ENCODE results near the gene PRM1.

GRCh38 chr16:11250091-11250785 lies 30.9 kb downstream of the PRM1 start:
- TF ChIP-seq ARNT (IDR thresholded peaks at IDR 0.05) = no peak
- no peak for TF ChIP-seq NFRKB (IDR thresholded peaks at IDR 0.05)
- no peak for TF ChIP-seq CTBP1 (IDR thresholded peaks at IDR 0.05; ENCODE audit: borderline replicate concordance)
- no peak for TF ChIP-seq LEF1 (IDR thresholded peaks at IDR 0.05; ENCODE audit: borderline replicate concordance)
- TF ChIP-seq HDGF (IDR thresholded peaks at IDR 0.05; ENCODE audit: borderline replicate concordance) = no peak
- TF ChIP-seq BHLHE40 (IDR thresholded peaks at IDR 0.05; ENCODE audit: borderline replicate concordance) = no peak
- no peak for TF ChIP-seq FOXM1 (IDR thresholded peaks at IDR 0.05; ENCODE audit: borderline replicate concordance)
- TF ChIP-seq SUZ12 (IDR thresholded peaks at IDR 0.05) = no peak
- TF ChIP-seq SP1 (IDR thresholded peaks at IDR 0.05) = no peak
- no peak for TF ChIP-seq TARDBP (IDR thresholded peaks at IDR 0.05)
- no peak for TF ChIP-seq L3MBTL2 (conservative IDR thresholded peaks at IDR 0.05)
- no peak for TF ChIP-seq FOXA1 (IDR thresholded peaks at IDR 0.05)
